ENCODE data around the gene BHLHE41.

DNA sequence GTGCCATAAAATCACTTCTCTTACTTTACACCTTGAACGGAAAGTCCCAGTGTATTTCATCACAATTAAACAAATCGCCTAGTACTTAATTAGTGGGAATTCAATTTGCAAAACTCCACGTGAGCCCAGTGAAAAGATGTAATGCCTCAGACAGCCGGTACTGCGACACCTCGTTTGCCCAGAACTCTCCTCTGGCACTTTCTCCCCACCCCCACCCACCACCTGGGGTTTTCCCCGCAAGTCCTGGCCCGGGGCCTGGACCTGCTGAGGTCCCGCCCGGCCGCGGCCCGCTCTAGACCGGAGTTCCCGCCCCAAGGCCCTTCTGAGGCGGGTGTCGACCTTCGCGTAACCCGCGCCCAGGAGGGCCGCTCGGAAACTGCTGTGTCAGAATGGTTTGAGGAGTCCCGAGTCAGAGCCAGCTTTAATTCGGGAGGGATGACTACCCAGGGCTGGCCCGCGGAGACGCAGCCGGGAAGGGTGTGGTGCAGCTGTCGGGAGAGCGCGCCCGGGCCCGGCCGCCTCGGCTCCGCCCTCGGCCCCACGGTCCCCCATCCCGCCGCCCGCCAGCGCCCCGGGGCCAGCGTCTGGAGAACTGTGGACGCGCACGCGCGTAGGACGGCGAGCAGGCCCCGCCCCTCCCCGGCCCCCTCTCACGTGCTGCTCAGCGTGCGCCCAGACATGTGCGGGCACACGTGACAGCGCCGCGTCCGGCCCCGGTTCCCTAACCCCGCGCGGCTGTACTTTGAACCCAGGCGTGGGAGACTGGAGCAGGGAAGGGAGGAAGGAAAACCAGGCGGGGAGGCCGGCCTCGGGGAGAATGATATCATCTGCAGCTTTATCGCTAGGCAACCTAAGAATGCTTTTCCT, 10.8 kb downstream of the BHLHE41 start:
- TF ChIP-seq, protein P1, sequence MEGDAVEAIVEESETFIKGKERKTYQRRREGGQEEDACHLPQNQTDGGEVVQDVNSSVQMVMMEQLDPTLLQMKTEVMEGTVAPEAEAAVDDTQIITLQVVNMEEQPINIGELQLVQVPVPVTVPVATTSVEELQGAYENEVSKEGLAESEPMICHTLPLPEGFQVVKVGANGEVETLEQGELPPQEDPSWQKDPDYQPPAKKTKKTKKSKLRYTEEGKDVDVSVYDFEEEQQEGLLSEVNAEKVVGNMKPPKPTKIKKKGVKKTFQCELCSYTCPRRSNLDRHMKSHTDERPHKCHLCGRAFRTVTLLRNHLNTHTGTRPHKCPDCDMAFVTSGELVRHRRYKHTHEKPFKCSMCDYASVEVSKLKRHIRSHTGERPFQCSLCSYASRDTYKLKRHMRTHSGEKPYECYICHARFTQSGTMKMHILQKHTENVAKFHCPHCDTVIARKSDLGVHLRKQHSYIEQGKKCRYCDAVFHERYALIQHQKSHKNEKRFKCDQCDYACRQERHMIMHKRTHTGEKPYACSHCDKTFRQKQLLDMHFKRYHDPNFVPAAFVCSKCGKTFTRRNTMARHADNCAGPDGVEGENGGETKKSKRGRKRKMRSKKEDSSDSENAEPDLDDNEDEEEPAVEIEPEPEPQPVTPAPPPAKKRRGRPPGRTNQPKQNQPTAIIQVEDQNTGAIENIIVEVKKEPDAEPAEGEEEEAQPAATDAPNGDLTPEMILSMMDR (conservative IDR thresholded peaks at IDR 0.05; ENCODE audit: low read depth, low read length) = no peak; the same call in 1 of the 2 replicates
- TF ChIP-seq EZH2phosphoT487 (IDR thresholded peaks at IDR 0.05; ENCODE audit: borderline replicate concordance, low read length) (peak; percentile 84), EZH2 (IDR thresholded peaks at IDR 0.05; ENCODE audit: low read length, unreplicated experiment) (no peak)

Measured in PC-3 (cell line).